IgD-negative memory B cell (primary cell): ENCODE measurements around the gene SLX1A. TPM values are rescaled to one million over a fixed set of nuclear protein-coding genes. Genes with fewer than 3 reads are reported as not detected.
"Not testable (repeated sequence)": the region's sequence is repeated elsewhere in the genome, so short reads cannot be mapped to it uniquely, and the experiment has no call there.

Source experiments
- H3K27ac Mint-ChIP-seq, 3 donors: one replicate each; pipeline ENCODE4 v1.8.0; 2020 to 2022; ENCODE audit warnings: mild to moderate bottlenecking in 3 of 3, mixed read lengths in 3 of 3, moderate library complexity in 1 of 3
- H3K27me3 Mint-ChIP-seq: one replicate; pipeline ENCODE4 v1.8.0; 2021; ENCODE audit warnings: mixed read lengths
- H3K36me3 Mint-ChIP-seq: one replicate; pipeline ENCODE4 v1.8.0; 2020; ENCODE audit warnings: mild to moderate bottlenecking, mixed read lengths
- H3K4me1 Mint-ChIP-seq, 3 donors: one replicate each; pipeline ENCODE4 v1.8.0; 2020 to 2022; ENCODE audit warnings: mixed read lengths in 3 of 3, mild to moderate bottlenecking in 1 of 3
- H3K4me3 Mint-ChIP-seq, 4 donors: one replicate each; pipeline ENCODE4 v1.8.0; 2020 to 2022; ENCODE audit warnings: mild to moderate bottlenecking in 4 of 4, mixed read lengths in 4 of 4, moderate library complexity in 3 of 4
- H3K9me3 Mint-ChIP-seq, 3 donors: one replicate each; pipeline ENCODE4 v1.8.0; 2020 to 2021; ENCODE audit warnings: mixed read lengths in 3 of 3, mild to moderate bottlenecking in 1 of 3
- polyA plus RNA-seq: library from polyadenylated mRNA; unstranded; fragments of 300-500 nt; fragmentation: Illumina TruSeq; gene quantifications from one replicate; pipeline ENCODE4 v1.2.3, GENCODE V29; 2021

The SLX1A gene
- polyA plus RNA-seq, 1 donor from 2014 or later: 83.5 TPM

DNA sequence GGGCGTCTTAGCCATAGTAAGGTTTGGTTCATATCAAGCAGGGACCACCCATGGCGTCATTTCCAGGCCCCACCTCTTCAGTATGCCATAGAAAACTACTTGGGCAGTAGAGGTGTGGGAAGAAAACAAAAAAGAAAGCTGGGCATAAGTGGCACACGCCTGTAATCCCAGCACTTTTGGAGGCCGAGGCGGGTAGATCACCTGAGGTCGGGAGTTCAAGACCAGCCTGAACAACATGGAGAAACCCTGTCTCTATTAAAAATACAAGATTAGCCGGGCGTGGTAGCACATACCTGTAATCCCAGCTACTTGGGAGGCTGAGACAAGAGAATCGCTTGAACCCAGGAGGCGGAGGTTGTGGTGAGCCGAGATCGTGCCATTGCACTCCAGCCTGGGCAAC, 2.5 kb upstream of the SLX1A start:
- not testable (repeated sequence) for H3K27me3 Mint-ChIP-seq, H3K4me3 Mint-ChIP-seq, H3K9me3 Mint-ChIP-seq, H3K27ac Mint-ChIP-seq, H3K36me3 Mint-ChIP-seq
- H3K4me1 Mint-ChIP-seq: peaks cover 6 to 12% (median 9%) of the 10 kb centered on the region in 3 donors

GRCh38 chr16:30193098-30193497, 577 bp upstream of the SLX1A start:
- not testable (repeated sequence) for H3K27me3 Mint-ChIP-seq, H3K4me1 Mint-ChIP-seq

DNA sequence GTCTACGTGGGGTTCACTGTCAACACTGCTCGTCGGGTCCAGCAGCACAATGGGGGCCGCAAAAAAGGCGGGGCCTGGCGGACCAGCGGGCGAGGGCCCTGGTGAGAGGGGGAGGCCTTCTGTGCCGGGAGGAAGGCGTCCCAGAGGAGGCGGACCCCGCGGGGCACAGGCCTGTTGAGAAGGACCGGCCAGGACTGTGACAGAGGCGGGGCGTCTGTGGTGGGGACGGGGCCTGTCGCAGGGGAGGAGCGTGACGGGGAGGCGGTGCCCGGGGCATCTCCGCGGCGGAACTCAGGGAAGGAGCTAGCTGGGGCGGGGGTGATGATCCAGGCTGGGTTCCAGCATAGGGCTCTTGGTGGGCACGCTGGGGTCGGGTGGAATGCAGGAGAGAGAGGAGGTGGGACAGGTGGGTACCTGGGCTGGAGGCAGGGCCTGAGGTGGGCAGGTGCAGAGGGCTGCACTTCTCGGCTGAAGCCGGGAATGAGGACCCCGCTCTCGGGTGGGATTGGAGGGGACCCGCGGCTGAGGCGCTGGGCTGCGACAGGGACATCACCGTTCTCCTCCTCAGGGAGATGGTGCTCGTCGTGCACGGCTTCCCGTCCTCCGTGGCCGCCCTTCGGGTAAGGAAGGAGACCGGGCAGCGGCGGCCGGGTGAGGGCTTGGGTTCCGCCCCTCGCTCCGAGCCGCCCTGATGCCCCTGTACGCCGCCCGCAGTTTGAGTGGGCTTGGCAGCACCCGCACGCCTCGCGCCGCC, 674 bp downstream of the SLX1A start:
- not testable (repeated sequence) for H3K4me3 Mint-ChIP-seq, H3K9me3 Mint-ChIP-seq, H3K27me3 Mint-ChIP-seq, H3K36me3 Mint-ChIP-seq, H3K4me1 Mint-ChIP-seq, H3K27ac Mint-ChIP-seq

More at GRCh38 chr16:30193098-30193497, 577 bp upstream of the SLX1A start:
- H3K4me3 Mint-ChIP-seq, H3K36me3 Mint-ChIP-seq, H3K9me3 Mint-ChIP-seq, H3K27ac Mint-ChIP-seq: not testable (repeated sequence)

GRCh38 chr16:30197001-30197400, 3.3 kb downstream of the SLX1A start:
- not testable (repeated sequence) for H3K27ac Mint-ChIP-seq, H3K4me3 Mint-ChIP-seq, H3K27me3 Mint-ChIP-seq, H3K36me3 Mint-ChIP-seq, H3K9me3 Mint-ChIP-seq, H3K4me1 Mint-ChIP-seq

- not testable (repeated sequence) for H3K4me3 Mint-ChIP-seq, H3K36me3 Mint-ChIP-seq, H3K27ac Mint-ChIP-seq, H3K27me3 Mint-ChIP-seq, H3K4me1 Mint-ChIP-seq, H3K9me3 Mint-ChIP-seq
Measured at GRCh38 chr16:30199049-30199448, 5.4 kb downstream of the SLX1A start, which contains the start of gene SULT1A3. TSS of gene SULT1A3 (plus strand) at chr16:30199255. CDS start at chr16:30200729, 1,474 bp downstream.

GRCh38 chr16:30199608-30200343, 6.1 kb downstream of the SLX1A start:
- H3K36me3 Mint-ChIP-seq, H3K4me1 Mint-ChIP-seq, H3K4me3 Mint-ChIP-seq, H3K9me3 Mint-ChIP-seq, H3K27ac Mint-ChIP-seq, H3K27me3 Mint-ChIP-seq: not testable (repeated sequence)

DNA sequence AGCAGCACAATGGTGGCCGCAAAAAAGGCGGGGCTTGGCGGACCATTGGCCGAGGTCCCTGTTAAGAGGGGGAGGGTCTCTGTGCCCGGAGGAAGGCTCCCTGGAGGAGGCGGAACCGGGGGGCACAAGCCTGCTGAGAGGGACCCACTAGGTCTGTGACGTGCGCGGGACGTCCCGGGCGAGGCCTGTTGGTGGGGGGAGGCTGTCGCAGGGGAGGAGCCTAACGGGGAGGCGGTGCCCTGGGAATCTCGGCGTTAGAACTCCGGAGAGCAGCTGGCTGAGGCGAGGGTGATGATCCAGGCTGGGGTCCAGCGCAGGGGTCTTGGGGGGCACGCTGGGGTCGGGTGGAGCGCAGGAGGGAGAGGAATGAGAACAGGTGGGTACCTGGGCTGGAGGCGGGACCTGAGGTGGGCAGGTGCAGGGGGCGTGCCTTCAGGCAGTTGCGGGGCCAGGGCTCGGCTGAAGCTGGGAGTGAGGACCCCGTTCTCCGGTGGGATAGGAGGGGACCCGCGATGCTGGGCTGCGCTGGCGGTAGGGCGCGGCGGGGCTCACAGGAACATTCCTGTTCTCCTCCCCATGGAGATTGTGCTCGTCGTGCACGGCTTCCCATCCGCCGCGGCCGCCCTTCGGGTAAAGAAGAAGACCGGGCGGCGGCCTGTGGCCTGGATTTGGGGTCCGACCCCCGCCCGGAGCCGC, 12.0 kb downstream of the SLX1A start:
- not testable (repeated sequence) for H3K27ac Mint-ChIP-seq, H3K4me3 Mint-ChIP-seq, H3K9me3 Mint-ChIP-seq, H3K36me3 Mint-ChIP-seq, H3K4me1 Mint-ChIP-seq, H3K27me3 Mint-ChIP-seq

- not testable (repeated sequence) for H3K27ac Mint-ChIP-seq, H3K4me1 Mint-ChIP-seq, H3K27me3 Mint-ChIP-seq, H3K4me3 Mint-ChIP-seq, H3K9me3 Mint-ChIP-seq, H3K36me3 Mint-ChIP-seq
Measured at GRCh38 chr16:30206252-30206651, 12.6 kb downstream of the SLX1A start.

DNA sequence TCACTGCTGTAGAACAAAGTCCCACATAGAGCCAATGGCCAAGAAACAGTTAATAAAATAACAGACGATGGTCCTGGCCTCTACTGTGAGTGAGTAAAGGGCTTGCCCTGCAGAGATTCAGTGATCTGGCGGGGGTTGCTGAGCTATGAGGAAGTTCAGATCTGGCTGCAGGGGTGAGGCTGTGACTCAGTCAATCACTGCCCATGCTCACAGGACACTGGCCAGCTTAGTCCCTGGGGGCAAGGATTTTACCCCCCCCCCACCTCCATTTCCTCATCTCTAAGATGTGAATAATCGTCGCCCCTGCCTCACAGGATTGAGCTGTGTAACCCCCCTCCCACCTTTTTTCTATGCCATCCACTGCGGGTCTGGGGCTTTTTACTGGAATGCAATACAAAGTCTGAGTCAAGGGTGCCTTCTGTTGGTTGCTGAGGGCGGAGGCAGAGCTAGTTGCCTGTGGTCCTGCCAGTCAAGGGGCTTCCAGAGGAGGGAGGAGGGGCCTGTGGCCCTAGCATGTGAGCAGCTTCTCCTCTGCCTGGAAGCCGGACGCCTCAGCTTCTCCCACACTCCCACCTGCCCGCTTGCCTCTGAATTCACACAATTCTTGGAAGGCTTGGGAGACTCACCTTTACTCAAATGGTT, 13.5 kb downstream of the SLX1A start:
- H3K9me3 Mint-ChIP-seq, H3K36me3 Mint-ChIP-seq, H3K27me3 Mint-ChIP-seq, H3K4me1 Mint-ChIP-seq: not testable (repeated sequence)
- Mint-ChIP-seq H3K4me3 (peak overlapping the region in 2 of 4 donors; percentile 33 to 77), H3K27ac (peak overlapping the region in 1 of 3 donors; percentile 63)

DNA sequence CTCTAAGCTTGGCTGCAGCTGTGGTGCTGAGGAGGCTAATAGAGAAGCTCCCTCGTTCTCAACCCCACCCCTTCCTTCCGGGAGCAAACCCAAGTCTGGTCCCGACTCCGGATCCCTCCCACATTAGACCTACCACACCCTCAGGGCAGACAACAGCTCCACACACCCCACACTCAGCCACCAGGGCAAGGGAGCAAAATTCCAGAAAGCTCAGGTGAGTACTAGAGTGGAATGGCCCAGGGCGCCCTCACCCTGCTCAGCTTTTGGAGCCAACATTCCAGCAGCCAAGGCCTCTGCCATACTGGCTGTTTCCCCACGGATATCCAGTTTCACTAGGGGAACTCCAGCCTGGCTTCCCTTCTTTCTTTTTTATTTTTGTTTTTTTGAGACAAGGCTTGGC, 15.4 kb downstream of the SLX1A start:
- H3K27me3 Mint-ChIP-seq, H3K36me3 Mint-ChIP-seq, H3K9me3 Mint-ChIP-seq, H3K4me3 Mint-ChIP-seq, H3K4me1 Mint-ChIP-seq, H3K27ac Mint-ChIP-seq: not testable (repeated sequence)

DNA sequence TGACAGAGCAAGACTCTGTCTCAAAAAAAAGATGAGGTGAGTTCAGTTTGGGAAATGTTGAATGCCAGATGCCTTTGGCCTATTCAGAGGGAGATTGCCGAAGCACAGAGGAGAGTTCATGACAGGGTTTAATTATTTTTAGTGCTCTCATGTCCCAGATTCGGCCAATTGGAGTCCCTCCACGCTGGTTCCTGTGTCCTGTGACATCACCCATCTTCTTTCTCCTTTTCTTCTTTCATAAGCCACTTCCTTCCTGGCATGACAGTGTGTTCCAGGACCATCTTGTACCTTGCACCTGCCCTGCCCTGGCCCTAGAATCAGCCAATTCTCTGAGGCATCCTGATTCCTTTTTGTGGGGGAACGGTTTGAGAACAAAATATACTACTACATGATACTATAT, 17.7 kb downstream of the SLX1A start:
- H3K4me3 Mint-ChIP-seq, H3K27ac Mint-ChIP-seq, H3K9me3 Mint-ChIP-seq, H3K36me3 Mint-ChIP-seq, H3K27me3 Mint-ChIP-seq, H3K4me1 Mint-ChIP-seq: not testable (repeated sequence)

GRCh38 chr16:30217082-30217481, 23.4 kb downstream of the SLX1A start:
- H3K4me1 Mint-ChIP-seq, H3K36me3 Mint-ChIP-seq, H3K27ac Mint-ChIP-seq, H3K9me3 Mint-ChIP-seq, H3K27me3 Mint-ChIP-seq, H3K4me3 Mint-ChIP-seq: not testable (repeated sequence)

Other genes with a start within 250 kb of the SLX1A start
- gene TMEM219, start 231.8 kb upstream of the SLX1A start, polyA plus RNA-seq: 171 TPM
- 7.6 TPM for gene TAOK2, start 220.0 kb upstream of the SLX1A start, polyA plus RNA-seq
- gene HIRIP3, start 198.3 kb upstream of the SLX1A start, polyA plus RNA-seq: 21.0 TPM
- 6.0 TPM for gene INO80E, start 197.6 kb upstream of the SLX1A start, polyA plus RNA-seq
- gene DOC2A, start 182.8 kb upstream of the SLX1A start, polyA plus RNA-seq: not detected
- not detected for gene C16orf92, start 170.7 kb upstream of the SLX1A start, polyA plus RNA-seq
- gene TLCD3B, start 162.6 kb upstream of the SLX1A start, polyA plus RNA-seq: not detected
- gene ALDOA, start 128.1 kb upstream of the SLX1A start, polyA plus RNA-seq: 884 TPM
- gene PPP4C, start 117.9 kb upstream of the SLX1A start, polyA plus RNA-seq: 187 TPM
- gene TBX6, start 102.0 kb upstream of the SLX1A start, polyA plus RNA-seq: not detected
- 362 TPM for gene YPEL3, start 97.7 kb upstream of the SLX1A start, polyA plus RNA-seq
- gene GDPD3, start 80.3 kb upstream of the SLX1A start, polyA plus RNA-seq: not detected
- 8.6 TPM for gene MAPK3, start 70.7 kb upstream of the SLX1A start, polyA plus RNA-seq
- 1,353 TPM for gene CORO1A, start 10.3 kb upstream of the SLX1A start, polyA plus RNA-seq
- 264 TPM for gene BOLA2B, start 209 bp upstream of the SLX1A start, polyA plus RNA-seq
- gene SULT1A3, start 5.4 kb downstream of the SLX1A start, polyA plus RNA-seq: 1.9 TPM
- 1.3 TPM for gene NPIPB13, start 54.6 kb downstream of the SLX1A start, polyA plus RNA-seq
- 42.7 TPM for gene CD2BP2, start 161.4 kb downstream of the SLX1A start, polyA plus RNA-seq
- 11.3 TPM for gene TBC1D10B, start 176.6 kb downstream of the SLX1A start, polyA plus RNA-seq
- 1.7 TPM for gene MYL11, start 180.9 kb downstream of the SLX1A start, polyA plus RNA-seq
- 161 TPM for gene SEPTIN1, start 188.7 kb downstream of the SLX1A start, polyA plus RNA-seq
- 9.7 TPM for gene ZNF48, start 201.5 kb downstream of the SLX1A start, polyA plus RNA-seq
- 4.8 TPM for gene ZNF771, start 213.7 kb downstream of the SLX1A start, polyA plus RNA-seq
- 137 TPM for gene DCTPP1, start 236.2 kb downstream of the SLX1A start, polyA plus RNA-seq